Muscle of leg (tissue), 11 donors: ENCODE results near the gene BRCA2. TPM values are rescaled to one million over a fixed set of nuclear protein-coding genes. Genes with fewer than 3 reads are reported as not detected.

Experiments used
- DNase-seq: peaks from one replicate; pipeline ENCODE4 v3.0.0; 2013
- H3K27ac ChIP-seq: one replicate; pipeline ENCODE4 v1.5.1; 2013; ENCODE audit warnings: mild to moderate bottlenecking, low read length, control low read depth
- H3K27me3 ChIP-seq: one replicate; pipeline ENCODE4 v1.6.1; 2013; ENCODE audit warnings: low read length; ENCODE audit not compliant: control insufficient read depth, insufficient read depth
- H3K36me3 ChIP-seq: one replicate; pipeline ENCODE4 v1.6.1; 2013; ENCODE audit warnings: low read length; ENCODE audit not compliant: control insufficient read depth, insufficient read depth
- H3K4me1 ChIP-seq: one replicate; pipeline ENCODE4 v1.6.1; 2013; ENCODE audit warnings: low read length; ENCODE audit not compliant: control insufficient read depth, insufficient read depth
- H3K4me3 ChIP-seq: one replicate; pipeline ENCODE4 v1.5.1; 2013; ENCODE audit warnings: low read length, control low read depth
- H3K9me3 ChIP-seq: replicated peaks from 2 replicates; pipeline ENCODE4 v1.6.1; 2013; ENCODE audit warnings: low read depth, low read length; ENCODE audit not compliant: control insufficient read depth
- WGBS: methylation state at CpG from one replicate; pipeline ENCODE4 v1.1.5; 2013; ENCODE audit warnings: missing lambda C conversion rate; ENCODE audit not compliant: insufficient coverage; 5-methylcytosine and 5-hydroxymethylcytosine counted together
- polyA plus RNA-seq, 8 donors: library from polyadenylated mRNA; unstranded; fragments of 120-200 nt; gene quantifications; one replicate each; pipeline versions ENCODE4 v1.2.1 to v1.2.3, GENCODE V29; 2013; ENCODE audit warnings: inconsistent platforms in 1 of 8, low replicate concordance in 1 of 8; ENCODE audit not compliant: insufficient read length in 8 of 8, insufficient read depth in 1 of 8
- total RNA-seq: library from RNA; stranded (reverse); fragments of 120-200 nt; gene quantifications from one replicate; pipeline ENCODE4 v1.2.4, GENCODE V29; 2013

BRCA2 gene
- total and polyA plus RNA-seq, 9 donors = 3.0 to 4.4 (median 3.5) TPM

GRCh38 chr13:32445461-32445860 is 130.2 kb downstream of the BRCA2 start:
- H3K36me3 ChIP-seq = no peaks in the 10 kb centered on the region
- no peaks in the 10 kb centered on the region for H3K4me1 ChIP-seq
- no peaks in the 10 kb centered on the region for H3K27me3 ChIP-seq
- no CpG with 5 or more reads among the region's 2 CpGs for WGBS
- H3K27ac ChIP-seq = no peak overlapping the region
- H3K4me3 ChIP-seq = no peak overlapping the region
- DNase-seq = no peak
- H3K9me3 ChIP-seq = no peaks in the 10 kb centered on the region

GRCh38 chr13:32446220-32446619 is 130.9 kb downstream of the BRCA2 start:
- H3K4me1 ChIP-seq = no peaks in the 10 kb centered on the region
- H3K36me3 ChIP-seq = no peaks in the 10 kb centered on the region
- DNase-seq = no peak
- H3K27ac ChIP-seq = no peak overlapping the region
- H3K27me3 ChIP-seq = no peaks in the 10 kb centered on the region
- H3K4me3 ChIP-seq = no peak overlapping the region
- no CpG with 5 or more reads among the region's 3 CpGs for WGBS
- H3K9me3 ChIP-seq = no peaks in the 10 kb centered on the region

GRCh38 chr13:32446773-32447465 is 131.6 kb downstream of the BRCA2 start:
- Histone ChIP-seq H3K4me1 (no peaks in the 10 kb centered on the region), H3K36me3 (no peaks in the 10 kb centered on the region), H3K27me3 (no peaks in the 10 kb centered on the region), H3K4me3 (no peak overlapping the region), H3K27ac (no peak overlapping the region), H3K9me3 (peaks cover 4% of the 10 kb centered on the region)
- DNase-seq = no peak
- 93% methylated on average over 2 of the region's 2 CpGs for WGBS

GRCh38 chr13:32447894-32448623 is 132.8 kb downstream of the BRCA2 start:
- no peaks in the 10 kb centered on the region for H3K27me3 ChIP-seq

GRCh38 chr13:32448972-32449371 is 133.7 kb downstream of the BRCA2 start:
- no peak for DNase-seq
- Histone ChIP-seq H3K27ac (no peak overlapping the region), H3K4me3 (no peak overlapping the region), H3K4me1 (no peaks in the 10 kb centered on the region), H3K36me3 (no peaks in the 10 kb centered on the region), H3K27me3 (no peaks in the 10 kb centered on the region), H3K9me3 (peaks cover 4% of the 10 kb centered on the region)
- WGBS = no CpG with 5 or more reads among the region's 1 CpG

More at GRCh38 chr13:32447894-32448623, 132.8 kb downstream of the BRCA2 start:
- H3K4me3 ChIP-seq = no peak overlapping the region
- peaks cover 4% of the 10 kb centered on the region for H3K9me3 ChIP-seq
- no peak for DNase-seq
- H3K36me3 ChIP-seq = no peaks in the 10 kb centered on the region
- no peaks in the 10 kb centered on the region for H3K4me1 ChIP-seq
- H3K27ac ChIP-seq = no peak overlapping the region

Other genes with a start within 250 kb of the BRCA2 start
- 0.04 TPM for gene ZAR1L, start 145 bp upstream of the BRCA2 start, total RNA-seq
- under 1 TPM in 2 of 8 donors, not detected in 6; 0.08 to 0.10 TPM for gene ZAR1L, start 145 bp upstream of the BRCA2 start, polyA plus RNA-seq
- 7.2 TPM for gene N4BP2L1, start 112.6 kb downstream of the BRCA2 start, total RNA-seq
- 1 to 10 TPM; 4.6 to 7.9 (median 6.1) TPM for gene N4BP2L1, start 112.6 kb downstream of the BRCA2 start, polyA plus RNA-seq
- gene N4BP2L2, start 223.3 kb downstream of the BRCA2 start, total RNA-seq = 137 TPM
- gene N4BP2L2, start 223.3 kb downstream of the BRCA2 start, polyA plus RNA-seq = 100 to 1,000 TPM in 2 of 8 donors, 10 to 100 TPM in 6; 76.1 to 137 (median 82.3) TPM